Mucosa of descending colon (tissue), 3 donors: Measurements from ENCODE around the gene USP44. TPM values are rescaled to one million over a fixed set of nuclear protein-coding genes. Genes with fewer than 3 reads are reported as not detected.
A peak's percentile ranks its signal among the peaks of the same experiment; 100 is the strongest.
"Not testable (repeated sequence)": the region's sequence is repeated elsewhere in the genome, so short reads cannot be mapped to it uniquely, and the experiment has no call there.

Experiments
- ATAC-seq: fragments of 200-7000 bp; cut with Tn5 transposase; one replicate; pipeline ENCODE4 v1.9.1; 2020; ENCODE audit warnings: mild to moderate bottlenecking, moderate library complexity
- DNase-seq, 3 donors: peaks; one replicate each; pipeline ENCODE4 v3.0.0-alpha.2; 2020
- H3K36me3 ChIP-seq: fragments of 200-600 bp; one replicate; pipeline ENCODE4 v1.8.0; 2021; ENCODE audit warnings: low read depth, mild to moderate bottlenecking
- H3K4me1 ChIP-seq: fragments of 200-600 bp; one replicate; pipeline ENCODE4 v1.8.0; 2021; ENCODE audit warnings: low read depth, mild to moderate bottlenecking
- H3K4me3 ChIP-seq: fragments of 200-600 bp; one replicate; pipeline ENCODE4 v1.8.0; 2021; ENCODE audit warnings: mild to moderate bottlenecking
- H3K9me3 ChIP-seq: fragments of 200-600 bp; one replicate; pipeline ENCODE4 v1.8.0; 2021; ENCODE audit warnings: mild to moderate bottlenecking
- CTCF ChIP-seq: fragments of 200-600 bp; IDR thresholded peaks from one replicate; pipeline ENCODE4 v1.8.0; 2022; ENCODE audit warnings: antibody characterized with exemption, mild to moderate bottlenecking
- intact Hi-C, 2 donors: fragments of 100-400 bp; cut with DNase I in 1 of 2; cut with micrococcal nuclease in 1 of 2; formaldehyde crosslinking; loops; one replicate each; pipeline versions ENCODE4 v1.11.0 to v1.11.1; 2022; cut with DNase I, micrococcal nuclease
- total RNA-seq, 3 donors: library from RNA; stranded (reverse); fragmentation: NEBNext Ultra II Directional in 2 of 3; extraction: Animal tissue kit (Norgen Biotek cat#: 25700) in 2 of 3; gene quantifications; one replicate each; pipeline versions ENCODE4 v1.2.1 to v1.2.4, GENCODE V29; 2021 to 2023
- donor health status: DM: no; HTN: no; CAD: no; lungs with moderate emphysema.
- donor health status: DM: no; HTN: no; CAD: no.
- donor health status: DM: no; HTN: yes; CAD: no.

The USP44 gene
- total RNA-seq, 3 donors from 2014 or later: 0.20 to 1.7 (median 0.53) TPM

- H3K4me1 ChIP-seq: no peaks in the 10 kb centered on the region
- H3K36me3 ChIP-seq: no peaks in the 10 kb centered on the region
- peak; percentile 38 for TF ChIP-seq CTCF
- intact Hi-C loops: no loop called here
- DNase-seq: no peak
- no peak overlapping the region for H3K4me3 ChIP-seq
- H3K9me3 ChIP-seq: no peaks in the 10 kb centered on the region
- peak; percentile 71 for ATAC-seq
These were observed 23.6 kb upstream of the USP44 start for GRCh38 chr12:95574799-95575452.

- ATAC-seq (no peak), DNase-seq (no peak)
- TF ChIP-seq CTCF: no peak
These were observed 22.8 kb upstream of the USP44 start for GRCh38 chr12:95573951-95574576.

GRCh38 chr12:95571369-95571768 is 20.1 kb upstream of the USP44 start:
- H3K9me3 ChIP-seq: no peaks in the 10 kb centered on the region
- intact Hi-C loops: no loop called here
- no peak overlapping the region for H3K4me3 ChIP-seq
- ATAC-seq: peak; percentile 58
- no peaks in the 10 kb centered on the region for H3K4me1 ChIP-seq
- no peak for DNase-seq
- H3K36me3 ChIP-seq: no peaks in the 10 kb centered on the region
- TF ChIP-seq CTCF: no peak

More at GRCh38 chr12:95573951-95574576, 22.8 kb upstream of the USP44 start:
- Histone ChIP-seq H3K36me3 (no peaks in the 10 kb centered on the region), H3K4me1 (no peaks in the 10 kb centered on the region), H3K4me3 (no peak overlapping the region), H3K9me3 (no peaks in the 10 kb centered on the region)
- intact Hi-C loops: no loop called here

GRCh38 chr12:95568045-95568444 is 16.8 kb upstream of the USP44 start:
- ATAC-seq, H3K4me3 ChIP-seq, intact Hi-C loops, DNase-seq, H3K9me3 ChIP-seq, H3K36me3 ChIP-seq, H3K4me1 ChIP-seq: not testable (repeated sequence)

- no peaks in the 10 kb centered on the region for H3K36me3 ChIP-seq
- H3K9me3 ChIP-seq: no peaks in the 10 kb centered on the region
- peak; percentile 97 for ATAC-seq
- intact Hi-C loops: no loop called here
- no peak overlapping the region for H3K4me3 ChIP-seq
- DNase-seq: peak in 1 of 3 donors; percentile 28
- no peak for TF ChIP-seq CTCF
- no peaks in the 10 kb centered on the region for H3K4me1 ChIP-seq
These were observed 6.3 kb upstream of the USP44 start for GRCh38 chr12:95557625-95558024.

- DNase-seq: no peak
These were observed 3.3 kb upstream of the USP44 start for GRCh38 chr12:95554532-95555071.

More at GRCh38 chr12:95554532-95555071, 3.3 kb upstream of the USP44 start:
- no peaks in the 10 kb centered on the region for H3K36me3 ChIP-seq
- H3K9me3 ChIP-seq: no peaks in the 10 kb centered on the region
- no peak overlapping the region for H3K4me3 ChIP-seq
- intact Hi-C loops: no loop called here
- peak; percentile 13 for ATAC-seq
- no peak for TF ChIP-seq CTCF
- no peaks in the 10 kb centered on the region for H3K4me1 ChIP-seq
